B cell (primary cell): ENCODE data around the gene GAB4.
"Not testable (repeated sequence)": the region's sequence is repeated elsewhere in the genome, so short reads cannot be mapped to it uniquely, and the experiment has no call there.

Experiments
- EZH2 ChIP-seq: IDR thresholded peaks from 2 replicates; pipeline ENCODE4 v1.6.1; 2012; ENCODE audit warnings: borderline replicate concordance, low read depth, mild to moderate bottlenecking, moderate library complexity, low read length; ENCODE audit not compliant: insufficient read depth, poor library complexity, severe bottlenecking
- TF ChIP-seq, protein P1 (sequence below): fragments of 200-600 bp; IDR thresholded peaks from one replicate; pipeline ENCODE4 v1.8.0; 2022; ENCODE audit warnings: antibody characterized with exemption, mild to moderate bottlenecking

GRCh38 chr22:17034532-17034931, 26.5 kb upstream of the GAB4 start:
- TF ChIP-seq, protein P1, sequence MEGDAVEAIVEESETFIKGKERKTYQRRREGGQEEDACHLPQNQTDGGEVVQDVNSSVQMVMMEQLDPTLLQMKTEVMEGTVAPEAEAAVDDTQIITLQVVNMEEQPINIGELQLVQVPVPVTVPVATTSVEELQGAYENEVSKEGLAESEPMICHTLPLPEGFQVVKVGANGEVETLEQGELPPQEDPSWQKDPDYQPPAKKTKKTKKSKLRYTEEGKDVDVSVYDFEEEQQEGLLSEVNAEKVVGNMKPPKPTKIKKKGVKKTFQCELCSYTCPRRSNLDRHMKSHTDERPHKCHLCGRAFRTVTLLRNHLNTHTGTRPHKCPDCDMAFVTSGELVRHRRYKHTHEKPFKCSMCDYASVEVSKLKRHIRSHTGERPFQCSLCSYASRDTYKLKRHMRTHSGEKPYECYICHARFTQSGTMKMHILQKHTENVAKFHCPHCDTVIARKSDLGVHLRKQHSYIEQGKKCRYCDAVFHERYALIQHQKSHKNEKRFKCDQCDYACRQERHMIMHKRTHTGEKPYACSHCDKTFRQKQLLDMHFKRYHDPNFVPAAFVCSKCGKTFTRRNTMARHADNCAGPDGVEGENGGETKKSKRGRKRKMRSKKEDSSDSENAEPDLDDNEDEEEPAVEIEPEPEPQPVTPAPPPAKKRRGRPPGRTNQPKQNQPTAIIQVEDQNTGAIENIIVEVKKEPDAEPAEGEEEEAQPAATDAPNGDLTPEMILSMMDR, result not testable (repeated sequence)
- TF ChIP-seq EZH2, result not testable (repeated sequence)
